Neuron (in vitro differentiated cells): ENCODE data around the gene PEX11B.

ENCODE experiments used
- H2AFZ ChIP-seq: one replicate; pipeline ENCODE4 v1.6.1; 2013; ENCODE audit warnings: low read depth, mild to moderate bottlenecking, inconsistent platforms, low read length, moderate library complexity
- H3K27me3 ChIP-seq: one replicate; pipeline ENCODE4 v1.6.1; 2013; ENCODE audit warnings: low read length; ENCODE audit not compliant: insufficient read depth
- H3K36me3 ChIP-seq: one replicate; pipeline ENCODE4 v1.6.1; 2013; ENCODE audit warnings: low read length; ENCODE audit not compliant: insufficient read depth
- H3K4me1 ChIP-seq: one replicate; pipeline ENCODE4 v1.6.1; 2013; ENCODE audit warnings: low read length; ENCODE audit not compliant: insufficient read depth
- H3K4me3 ChIP-seq: 2 replicates; pipeline ENCODE4 v1.5.1; 2013; ENCODE audit warnings: mild to moderate bottlenecking, low read length, moderate library complexity
- H3K9me3 ChIP-seq: one replicate; pipeline ENCODE4 v1.6.1; 2013; ENCODE audit warnings: low read length

The PEX11B gene, protein sequence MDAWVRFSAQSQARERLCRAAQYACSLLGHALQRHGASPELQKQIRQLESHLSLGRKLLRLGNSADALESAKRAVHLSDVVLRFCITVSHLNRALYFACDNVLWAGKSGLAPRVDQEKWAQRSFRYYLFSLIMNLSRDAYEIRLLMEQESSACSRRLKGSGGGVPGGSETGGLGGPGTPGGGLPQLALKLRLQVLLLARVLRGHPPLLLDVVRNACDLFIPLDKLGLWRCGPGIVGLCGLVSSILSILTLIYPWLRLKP

DNA sequence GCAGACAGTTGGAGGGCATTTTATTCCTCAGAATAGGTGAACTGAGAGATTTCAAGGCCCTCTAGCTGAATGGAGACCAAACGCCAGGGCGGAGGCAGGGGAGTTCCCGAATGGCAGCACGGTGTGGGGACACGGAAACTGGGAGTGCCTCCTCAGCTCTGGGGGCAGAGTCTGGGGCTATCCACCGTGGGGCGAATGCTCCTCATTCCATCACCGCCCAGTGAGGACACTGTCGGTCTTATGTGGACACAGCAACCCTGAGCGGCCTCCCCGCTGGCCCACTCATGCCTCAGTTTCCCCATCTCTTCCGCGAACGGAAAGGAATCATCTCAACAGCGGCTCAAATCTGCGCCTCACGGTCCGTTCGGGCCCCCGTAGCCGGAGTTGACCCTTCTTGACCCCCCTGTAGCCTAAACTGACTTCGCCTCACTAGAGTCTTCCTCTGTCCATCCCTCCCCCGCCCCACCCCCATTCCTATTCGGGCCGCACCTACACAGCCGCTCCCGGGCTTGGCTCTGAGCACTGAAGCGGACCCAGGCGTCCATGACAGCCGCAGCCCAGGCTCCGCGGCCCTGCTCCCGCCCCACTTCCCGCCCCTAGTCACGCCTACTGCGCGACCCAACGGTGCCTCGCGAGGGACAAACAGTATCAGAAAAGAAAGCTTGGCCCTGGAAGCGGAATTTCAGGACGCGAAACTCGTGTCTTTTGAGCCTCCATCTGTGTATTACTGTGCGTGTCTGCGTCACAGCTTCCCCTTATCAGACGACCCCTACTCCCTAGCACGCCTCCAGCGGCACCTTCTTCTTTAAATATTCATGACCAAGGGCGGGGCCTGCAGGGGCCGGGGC lies at the start of gene PEX11B:
TSS of gene PEX11B (minus strand) at position 574 of the 848 bp plus-strand sequence. CDS start at position 545, 29 bp downstream.
- peaks cover 20% of the 10 kb centered on the region for H3K4me1 ChIP-seq
- H3K9me3 ChIP-seq, result no peaks in the 10 kb centered on the region
- H3K36me3 ChIP-seq, result peaks cover 39% of the 10 kb centered on the region
- H2AFZ ChIP-seq, result peak within 1 kb of the TSS; percentile 52
- H3K27me3 ChIP-seq, result no peaks in the 10 kb centered on the region
- peak within 1 kb of the TSS; percentile 97 for H3K4me3 ChIP-seq

DNA sequence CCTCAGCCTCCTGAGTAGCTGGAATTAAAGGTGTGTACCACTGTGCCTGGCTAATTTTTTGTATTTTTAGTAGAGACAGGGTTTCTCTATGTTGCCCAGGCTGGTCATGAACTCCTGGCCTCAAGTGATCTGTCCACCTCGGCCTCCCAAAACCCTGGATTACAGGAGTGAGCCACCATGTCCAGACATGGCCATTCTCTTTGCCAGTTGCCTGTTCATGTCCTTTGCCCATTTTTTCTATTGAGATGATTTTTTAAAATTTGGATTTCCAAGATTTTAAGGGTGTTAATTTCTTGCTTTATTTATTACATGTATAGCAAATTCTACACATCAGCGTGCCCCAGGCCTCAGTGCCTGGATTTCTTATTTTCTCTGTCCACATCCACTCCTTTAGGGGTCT lies 48.8 kb upstream of the PEX11B start:
- peaks cover 19% of the 10 kb centered on the region for H3K4me1 ChIP-seq
- H3K4me3 ChIP-seq, result no peak overlapping the region
- peaks cover 4% of the 10 kb centered on the region for H3K9me3 ChIP-seq
- no peak overlapping the region for H2AFZ ChIP-seq
- no peaks in the 10 kb centered on the region for H3K36me3 ChIP-seq
- no peaks in the 10 kb centered on the region for H3K27me3 ChIP-seq

DNA sequence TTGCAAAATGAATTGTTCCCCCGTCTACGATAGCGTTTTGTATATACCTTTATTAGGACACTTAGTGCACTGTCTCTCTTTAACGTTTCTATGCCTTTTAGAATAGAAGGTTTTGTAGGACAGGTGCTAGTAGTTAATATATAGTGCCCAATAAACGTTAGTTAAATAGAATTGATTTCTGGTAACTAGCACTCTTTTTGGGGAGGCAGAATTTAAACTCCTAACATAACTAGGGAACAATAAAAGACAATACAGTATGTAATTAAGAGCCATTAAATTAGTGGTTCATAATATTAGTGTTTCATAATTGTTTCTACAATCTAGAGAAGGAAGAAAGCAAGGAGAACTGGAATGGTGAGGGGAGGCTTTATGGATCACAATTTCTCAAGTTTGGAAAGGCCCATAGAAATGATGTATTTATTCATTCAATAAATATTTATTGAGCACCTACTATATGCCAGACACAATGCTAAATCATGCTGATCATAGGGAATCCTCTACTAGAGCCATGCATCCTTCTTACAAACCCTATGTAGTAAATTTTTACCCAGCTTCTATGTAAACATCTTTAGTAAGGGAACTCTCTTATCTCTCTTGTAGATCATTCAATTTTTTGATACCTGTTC lies 46.7 kb upstream of the PEX11B start:
- H3K9me3 ChIP-seq, result peaks cover 4% of the 10 kb centered on the region
- peaks cover 32% of the 10 kb centered on the region for H3K4me1 ChIP-seq
- H2AFZ ChIP-seq, result peak overlapping the region; percentile 77
- no peaks in the 10 kb centered on the region for H3K36me3 ChIP-seq
- peak overlapping the region; percentile 92 for H3K4me3 ChIP-seq
- H3K27me3 ChIP-seq, result no peaks in the 10 kb centered on the region

DNA sequence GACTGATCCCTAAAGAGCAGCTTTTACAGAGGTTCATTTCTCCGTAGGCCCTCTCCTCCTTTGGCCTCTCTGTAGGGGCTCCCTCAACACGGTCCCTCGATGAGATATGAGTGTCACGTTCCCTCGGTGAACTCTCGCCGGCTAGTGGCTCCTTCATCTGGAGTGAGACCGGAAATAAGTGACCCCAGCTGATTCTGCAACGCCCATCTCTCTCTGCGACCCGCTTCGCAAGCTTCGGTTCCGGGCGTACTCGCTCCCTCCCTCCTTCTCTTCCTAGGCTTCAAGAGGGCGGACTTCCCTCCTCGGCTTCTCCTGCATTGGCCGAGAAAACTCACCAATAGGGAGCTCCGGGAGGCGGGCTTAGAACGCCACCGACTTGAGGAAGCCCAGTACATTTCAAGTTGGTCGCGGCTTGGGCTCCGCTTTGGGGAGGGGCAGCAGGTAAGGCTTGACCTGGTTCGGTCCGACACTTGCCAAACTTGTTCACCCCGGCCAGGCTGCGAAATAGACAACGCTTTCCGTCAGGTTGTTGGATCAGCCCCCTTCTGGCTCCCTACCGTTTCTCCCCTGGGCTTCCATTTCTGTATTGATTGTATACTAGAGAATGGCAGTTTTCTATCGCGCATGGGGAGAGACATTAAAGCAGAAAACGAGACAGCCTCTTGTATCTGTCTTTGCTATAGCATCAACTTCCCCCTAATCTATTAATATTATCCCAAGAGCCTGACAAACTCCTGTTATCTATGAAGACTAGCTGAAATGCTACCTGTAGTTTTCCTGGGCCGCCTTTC lies 46.0 kb upstream of the PEX11B start, which contains the start of the genes ANKRD34A and POLR3GL:
TSS of gene ANKRD34A (minus strand) at position 248 of the 791 bp plus-strand sequence. CDS start 2,816 bp downstream, outside the sequence.
TSS of gene POLR3GL (plus strand) at position 363 of the 791 bp plus-strand sequence. CDS start 10,176 bp downstream, outside the sequence.
- Histone ChIP-seq H3K36me3 (no peaks in the 10 kb centered on the region), H2AFZ (peak within 1 kb of the TSS; percentile 77), H3K4me3 (peak within 1 kb of the TSS; percentile 92), H3K9me3 (peaks cover 4% of the 10 kb centered on the region), H3K27me3 (no peaks in the 10 kb centered on the region), H3K4me1 (peaks cover 39% of the 10 kb centered on the region)

DNA sequence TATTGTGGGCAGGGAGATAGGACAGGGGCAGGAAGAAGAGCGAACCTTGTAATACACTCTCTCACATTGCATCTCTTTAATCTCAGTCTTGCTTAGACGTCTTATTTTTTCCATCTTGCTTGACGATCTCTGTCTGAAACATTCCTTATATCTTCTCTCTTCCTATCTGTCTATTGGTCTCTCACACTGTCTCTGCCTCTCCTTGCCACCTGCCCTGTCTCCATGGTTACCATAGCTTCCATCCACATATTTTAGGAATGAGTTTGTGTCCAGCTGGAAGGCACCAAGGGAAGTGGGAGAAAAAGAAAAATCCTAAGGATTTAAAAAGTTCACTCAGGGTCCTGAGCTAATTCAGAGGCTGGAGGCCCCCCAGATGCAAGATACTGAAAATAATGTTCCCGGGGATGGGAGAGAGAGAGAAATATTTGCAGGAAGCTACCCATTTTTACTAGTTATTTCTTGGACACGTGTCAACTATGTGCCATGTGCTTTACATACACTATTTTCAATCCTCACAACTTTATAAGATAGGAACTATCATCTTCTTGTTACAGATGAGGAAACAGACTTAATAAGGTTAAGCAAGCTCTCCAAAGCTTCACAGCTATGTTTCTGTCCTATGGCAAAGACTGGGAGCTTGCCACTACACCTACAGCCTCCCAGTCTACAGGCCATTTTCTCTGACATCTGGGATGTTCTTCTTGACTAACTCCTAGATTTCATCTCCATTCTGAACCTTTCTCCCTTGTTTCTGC lies 44.9 kb upstream of the PEX11B start:
- Histone ChIP-seq H3K4me1 (peaks cover 45% of the 10 kb centered on the region), H3K36me3 (no peaks in the 10 kb centered on the region), H3K4me3 (peak overlapping the region; percentile 92), H3K9me3 (peaks cover 4% of the 10 kb centered on the region), H2AFZ (peak overlapping the region; percentile 77), H3K27me3 (no peaks in the 10 kb centered on the region)

DNA sequence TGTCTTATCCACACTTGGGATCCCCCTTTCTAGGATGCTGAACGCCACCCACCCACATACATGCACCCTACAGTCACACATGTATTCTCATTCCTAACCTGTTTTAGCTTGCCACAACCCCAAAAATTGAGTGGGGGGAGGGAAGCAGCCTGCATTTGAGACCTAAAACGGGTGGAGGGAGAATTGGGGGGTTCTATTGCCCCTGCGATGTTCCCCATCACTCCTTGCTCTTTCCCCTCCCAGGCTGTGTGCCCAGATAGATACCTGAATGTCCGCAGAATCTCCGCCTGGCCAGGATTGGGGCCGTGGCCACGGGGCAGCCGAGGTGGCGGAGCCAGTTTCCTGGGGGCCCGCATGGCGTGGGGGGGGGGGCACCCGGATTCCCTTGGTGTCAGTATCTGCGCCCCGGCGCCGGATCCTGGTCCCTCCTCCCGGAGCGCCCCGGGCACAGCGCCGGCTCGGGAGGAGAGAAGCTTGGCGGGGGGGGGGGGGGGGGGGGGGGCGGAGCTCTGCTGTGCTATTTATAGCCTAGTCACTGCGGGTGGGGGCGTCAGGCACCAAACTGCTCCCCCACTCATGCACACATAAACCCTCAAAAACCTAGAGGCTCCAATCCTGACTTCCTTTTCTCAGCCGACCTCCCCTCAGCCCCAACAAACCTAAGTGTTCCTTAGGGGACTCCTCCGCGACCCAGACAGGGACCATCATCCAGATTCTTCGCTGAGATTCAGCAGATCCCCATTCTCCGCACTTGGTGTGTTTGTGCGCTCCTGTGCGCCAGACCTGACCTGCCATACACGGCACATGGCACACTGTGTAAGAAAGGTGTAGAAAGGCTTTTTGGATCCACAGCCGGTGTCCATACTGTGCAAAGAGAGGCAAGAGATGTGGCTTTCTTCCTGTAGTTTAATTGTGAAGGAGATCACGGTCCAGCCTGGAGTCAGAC lies 43.9 kb upstream of the PEX11B start:
- H3K4me1 ChIP-seq, result peaks cover 48% of the 10 kb centered on the region
- H2AFZ ChIP-seq, result no peak overlapping the region
- H3K9me3 ChIP-seq, result peaks cover 2% of the 10 kb centered on the region
- no peaks in the 10 kb centered on the region for H3K27me3 ChIP-seq
- peak overlapping the region; percentile 92 for H3K4me3 ChIP-seq
- no peaks in the 10 kb centered on the region for H3K36me3 ChIP-seq

DNA sequence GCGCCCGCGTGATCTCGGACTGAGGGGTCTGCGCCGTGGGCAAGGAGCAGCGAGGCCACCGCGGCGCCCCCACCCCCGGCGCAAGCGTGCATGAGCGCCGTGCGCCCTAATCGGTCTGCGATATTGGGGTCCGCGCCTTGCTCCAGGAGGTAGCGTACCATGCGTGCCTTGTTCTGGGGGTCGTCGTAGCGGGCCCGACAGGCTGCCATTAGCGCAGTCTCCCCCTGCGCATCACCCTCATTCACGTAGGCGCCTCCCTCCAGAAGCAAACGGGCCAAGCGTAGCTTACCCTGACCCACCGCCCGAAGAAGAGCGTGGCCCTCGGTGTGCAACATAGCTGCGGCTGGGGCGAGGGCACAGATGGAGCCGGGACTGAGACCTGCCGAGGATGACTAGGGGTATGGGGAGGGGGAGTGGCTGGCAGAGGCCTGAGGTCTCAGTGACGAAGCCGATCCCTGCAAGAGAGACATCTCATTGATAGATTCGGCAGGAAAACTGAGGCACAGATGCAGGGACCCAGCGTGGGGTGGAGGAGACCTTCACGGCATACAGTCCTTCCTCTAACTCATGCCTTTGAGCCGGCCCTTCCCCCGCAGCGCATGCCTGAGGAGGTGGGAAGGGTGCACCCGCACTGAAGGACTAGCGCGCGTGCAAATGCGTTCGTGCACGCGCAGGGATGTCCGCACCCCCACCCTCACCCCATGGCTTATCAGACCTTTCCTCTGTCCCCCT lies 43.1 kb upstream of the PEX11B start:
- peaks cover 54% of the 10 kb centered on the region for H3K4me1 ChIP-seq
- H3K36me3 ChIP-seq, result no peaks in the 10 kb centered on the region
- H2AFZ ChIP-seq, result no peak overlapping the region
- no peaks in the 10 kb centered on the region for H3K27me3 ChIP-seq
- H3K4me3 ChIP-seq, result peak overlapping the region; percentile 57
- H3K9me3 ChIP-seq, result no peaks in the 10 kb centered on the region

DNA sequence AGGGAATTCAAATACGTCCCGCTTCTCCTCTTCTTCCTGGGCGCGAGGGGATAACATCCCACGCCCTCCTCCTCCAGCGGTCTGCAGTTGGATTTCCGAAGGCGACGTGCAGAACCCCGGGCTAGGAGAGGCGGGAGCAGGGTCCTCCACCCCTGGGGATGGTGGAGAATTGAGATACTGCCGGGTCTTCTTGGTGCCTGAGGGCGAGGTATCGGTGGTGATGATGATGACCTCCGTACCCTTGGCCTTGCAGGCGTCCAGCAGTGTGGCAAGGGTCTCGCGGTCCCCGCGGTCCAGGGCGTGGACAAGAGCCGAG lies 42.5 kb upstream of the PEX11B start:
- H2AFZ ChIP-seq, result peak overlapping the region; percentile 30
- no peaks in the 10 kb centered on the region for H3K27me3 ChIP-seq
- H3K4me3 ChIP-seq, result peak overlapping the region; percentile 57
- H3K4me1 ChIP-seq, result peaks cover 59% of the 10 kb centered on the region
- no peaks in the 10 kb centered on the region for H3K9me3 ChIP-seq
- no peaks in the 10 kb centered on the region for H3K36me3 ChIP-seq

DNA sequence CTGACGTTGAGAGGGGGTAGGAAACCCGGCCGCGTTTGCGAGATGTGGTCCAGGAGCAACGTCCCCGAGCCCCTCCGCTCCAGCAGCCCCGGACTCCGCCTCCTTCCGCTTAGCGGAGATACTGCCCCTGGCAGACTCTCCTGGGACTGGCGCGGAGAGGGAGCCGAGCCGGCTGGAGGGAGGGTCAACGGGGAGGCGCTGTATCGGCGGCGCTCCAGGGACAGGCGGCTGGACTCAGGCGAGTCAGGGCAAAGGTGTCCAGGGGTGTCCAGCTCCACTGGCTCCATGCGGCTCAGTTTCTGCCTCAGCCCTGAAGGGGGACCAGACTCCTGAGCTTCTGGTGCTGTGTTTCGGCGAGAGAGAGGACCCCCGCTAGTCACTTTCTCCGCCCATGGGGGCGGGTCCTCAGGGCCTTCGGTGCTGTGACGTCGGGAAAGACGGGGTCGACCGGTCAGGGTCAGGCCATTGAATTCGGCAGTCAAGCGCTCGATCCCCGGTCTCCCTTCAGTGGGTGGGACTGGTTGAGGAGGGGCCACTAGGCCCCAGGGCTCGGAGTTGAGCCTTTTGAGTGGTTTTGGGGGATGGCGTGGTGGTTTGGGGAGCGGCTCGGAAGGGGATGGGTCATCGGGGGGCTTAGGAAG lies 42.1 kb upstream of the PEX11B start:
- Histone ChIP-seq H3K36me3 (no peaks in the 10 kb centered on the region), H2AFZ (peak overlapping the region; percentile 30), H3K4me1 (peaks cover 63% of the 10 kb centered on the region), H3K4me3 (peak overlapping the region; percentile 57), H3K9me3 (no peaks in the 10 kb centered on the region), H3K27me3 (no peaks in the 10 kb centered on the region)

DNA sequence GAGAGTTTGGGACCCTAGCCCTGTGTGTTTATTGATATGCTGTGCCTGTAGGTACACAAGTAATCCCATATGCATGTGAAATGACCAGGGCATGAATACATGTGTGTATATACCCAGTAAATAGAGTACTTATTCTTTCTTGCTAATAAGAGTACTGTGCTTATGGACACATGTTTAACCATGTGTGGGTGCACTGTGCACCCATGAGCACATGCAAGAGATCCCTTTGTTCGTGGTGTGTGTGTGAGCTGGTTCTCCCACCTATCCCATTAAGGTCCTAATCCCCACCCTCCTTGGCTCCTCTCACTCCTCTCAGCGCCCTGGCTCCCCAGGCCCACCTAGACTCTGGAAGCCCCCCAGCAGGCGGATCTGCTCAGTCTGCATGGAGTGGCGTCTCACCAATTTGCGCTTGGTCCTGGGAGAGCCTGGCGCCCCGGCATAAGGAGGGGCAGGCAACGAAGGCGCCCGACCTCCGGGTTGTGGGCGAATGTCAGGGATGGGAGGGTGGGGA lies 41.5 kb upstream of the PEX11B start:
- Histone ChIP-seq H3K27me3 (no peaks in the 10 kb centered on the region), H3K4me1 (peaks cover 68% of the 10 kb centered on the region), H3K9me3 (no peaks in the 10 kb centered on the region), H2AFZ (no peak overlapping the region), H3K36me3 (no peaks in the 10 kb centered on the region), H3K4me3 (peak overlapping the region; percentile 57)
